Measurements from ENCODE around the gene SOS1. TPM values are rescaled to one million over a fixed set of nuclear protein-coding genes. Genes with fewer than 3 reads are reported as not detected.

The SOS1 gene
- total RNA-seq: 14.7 and 31.0 TPM in 2 replicates

DNA sequence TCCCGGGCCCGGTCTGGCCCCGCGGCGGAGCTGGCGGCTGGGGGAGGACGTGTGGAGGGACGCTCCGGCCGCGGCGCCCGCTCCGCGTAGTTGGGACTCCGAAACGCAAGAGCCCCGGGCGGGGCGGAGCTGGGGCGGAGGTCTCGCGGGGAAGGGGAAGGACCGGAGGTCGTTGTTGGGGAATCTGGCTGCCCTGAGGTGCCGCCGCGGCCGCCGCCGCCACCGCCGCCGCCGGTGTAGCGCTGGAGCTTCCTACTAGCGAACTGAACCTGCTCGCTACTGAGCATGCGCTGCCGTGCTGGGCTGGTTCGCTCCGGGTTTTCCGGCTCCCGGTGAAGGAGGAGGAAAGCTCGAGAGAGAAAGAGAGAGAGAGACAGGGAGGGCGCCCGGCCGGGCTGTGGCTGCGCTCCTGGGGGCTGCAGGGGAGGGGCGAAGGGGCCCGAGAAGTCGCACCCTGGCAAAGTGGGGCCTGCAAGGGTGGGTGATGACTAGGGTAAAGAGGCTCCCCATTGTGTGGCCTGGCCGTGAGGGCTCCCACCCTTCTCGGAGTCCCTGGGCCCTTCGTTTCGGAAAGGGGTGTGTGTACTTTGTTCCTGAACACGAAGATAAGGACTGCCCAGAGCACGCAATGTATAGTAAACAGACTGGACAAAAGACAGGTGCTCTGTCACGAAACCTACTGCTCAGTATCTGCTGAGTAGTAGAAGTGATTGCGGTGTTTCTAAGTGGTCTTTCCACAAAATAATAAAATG, at the start of gene SOS1:
SOS1 (minus strand) TSS at position 281 of the 752 bp plus-strand sequence. CDS start 629 bp downstream, outside the sequence.

Other genes starting within 250 kb of the SOS1 start
- gene DHX57, start 245.1 kb downstream of the SOS1 start, total RNA-seq: 19.7 and 21.8 TPM in 2 replicates
- 22.2 and 22.4 TPM in 2 replicates for gene MORN2, start 245.1 kb downstream of the SOS1 start, total RNA-seq
- 0.43 and 0.47 TPM in 2 replicates for gene ARHGEF33, start 231.2 kb downstream of the SOS1 start, total RNA-seq
- 2.7 and 4.3 TPM in 2 replicates for gene CDKL4, start 122.9 kb upstream of the SOS1 start, total RNA-seq

Measured in bronchial smooth muscle cell (primary cell).